Ascending aorta (tissue), 2 donors: ENCODE data around the gene CNGA1. TPM values are rescaled to one million over a fixed set of nuclear protein-coding genes. Genes with fewer than 3 reads are reported as not detected.

Experiments used
- DNase-seq, 2 donors: peaks; one replicate each; pipeline ENCODE4 v3.0.0-alpha.2; 2019; ENCODE audit warnings: low spot score in 2 of 2
- H3K27ac ChIP-seq, 2 donors: fragments of 200-600 bp; sonication (generic); one replicate each; pipeline ENCODE4 v1.5.1; 2016 to 2017; ENCODE audit warnings: mild to moderate bottlenecking in 1 of 2
- H3K27me3 ChIP-seq: fragments of 200-600 bp; sonication (generic); one replicate; pipeline ENCODE4 v1.5.1; 2017
- H3K36me3 ChIP-seq, 2 donors: fragments of 200-600 bp; sonication (generic); one replicate each; pipeline ENCODE4 v1.5.1; 2016
- H3K4me1 ChIP-seq, 2 donors: fragments of 200-600 bp; sonication (generic); one replicate each; pipeline ENCODE4 v1.5.1; 2016 to 2017; ENCODE audit warnings: mild to moderate bottlenecking in 1 of 2
- H3K4me3 ChIP-seq, 2 donors: fragments of 200-600 bp; sonication (generic); one replicate each; pipeline ENCODE4 v1.5.1; 2016 to 2017; ENCODE audit warnings: mild to moderate bottlenecking in 1 of 2
- H3K9me3 ChIP-seq, 2 donors: fragments of 200-600 bp; sonication (generic); one replicate each; pipeline ENCODE4 v1.5.1; 2016
- CTCF ChIP-seq, 3 experiments: fragments of 200-600 bp in 2 of 3; fragments of 450-650 bp in 1 of 3; sonication (generic) in 2 of 3; IDR thresholded peaks; one replicate each; pipeline ENCODE4 v1.5.1; 2016 to 2019; ENCODE audit warnings: antibody characterized with exemption in 3 of 3, mild to moderate bottlenecking in 1 of 3, moderate library complexity in 1 of 3
- intact Hi-C: fragments of 100-400 bp; cut with DNase I; formaldehyde crosslinking; loops from one replicate; pipeline ENCODE4 v1.15.1; 2023
- total RNA-seq: library from RNA; depleted of rRNA; stranded (reverse); fragments of >200 nt; gene quantifications from one replicate; pipeline ENCODE4 v1.1.0, GENCODE V29; 2016

CNGA1 gene
- total RNA-seq, 1 donor from 2014 or later = not detected

- TF ChIP-seq CTCF (IDR thresholded peaks at IDR 0.05) = no peak
- no peaks in the 10 kb centered on the region for H3K27me3 ChIP-seq
- DNase-seq = no peak
- no peaks in the 10 kb centered on the region for H3K4me1 ChIP-seq
- H3K9me3 ChIP-seq = no peaks in the 10 kb centered on the region
- intact Hi-C loops = no loop called here
- no peaks in the 10 kb centered on the region for H3K36me3 ChIP-seq
- no peak overlapping the region for H3K27ac ChIP-seq
- H3K4me3 ChIP-seq = no peak overlapping the region
Measured at GRCh38 chr4:48028696-48029095, 12.2 kb upstream of the CNGA1 start.

- Histone ChIP-seq H3K9me3 (no peaks in the 10 kb centered on the region), H3K4me3 (no peak overlapping the region), H3K27ac (no peak overlapping the region), H3K4me1 (no peaks in the 10 kb centered on the region), H3K27me3 (no peaks in the 10 kb centered on the region), H3K36me3 (no peaks in the 10 kb centered on the region)
- no peak for TF ChIP-seq CTCF (IDR thresholded peaks at IDR 0.05)
- intact Hi-C loops = no loop called here
- DNase-seq = no peak
Measured at GRCh38 chr4:48027653-48028052, 11.2 kb upstream of the CNGA1 start.

- H3K27me3 ChIP-seq = no peaks in the 10 kb centered on the region
- DNase-seq = no peak
- TF ChIP-seq CTCF (IDR thresholded peaks at IDR 0.05) = no peak
- no peak overlapping the region for H3K27ac ChIP-seq
- H3K4me3 ChIP-seq = no peak overlapping the region
- no peaks in the 10 kb centered on the region for H3K4me1 ChIP-seq
- H3K9me3 ChIP-seq = no peaks in the 10 kb centered on the region
- intact Hi-C loops = no loop called here
- no peaks in the 10 kb centered on the region for H3K36me3 ChIP-seq
Measured at GRCh38 chr4:48025005-48025404, 8.5 kb upstream of the CNGA1 start.

GRCh38 chr4:48024522-48024921 lies 8.0 kb upstream of the CNGA1 start:
- Histone ChIP-seq H3K9me3 (no peaks in the 10 kb centered on the region), H3K36me3 (no peaks in the 10 kb centered on the region), H3K27me3 (no peaks in the 10 kb centered on the region), H3K4me3 (no peak overlapping the region), H3K4me1 (no peaks in the 10 kb centered on the region), H3K27ac (no peak overlapping the region)
- DNase-seq = no peak
- intact Hi-C loops = no loop called here
- TF ChIP-seq CTCF (IDR thresholded peaks at IDR 0.05) = no peak

GRCh38 chr4:48022192-48022799 lies 5.8 kb upstream of the CNGA1 start:
- Histone ChIP-seq H3K9me3 (no peaks in the 10 kb centered on the region), H3K36me3 (no peaks in the 10 kb centered on the region), H3K4me1 (no peaks in the 10 kb centered on the region), H3K27me3 (no peaks in the 10 kb centered on the region), H3K4me3 (no peak overlapping the region), H3K27ac (no peak overlapping the region)
- intact Hi-C loops = no loop called here
- no peak for DNase-seq
- TF ChIP-seq CTCF (IDR thresholded peaks at IDR 0.05) = no peak

- H3K27me3 ChIP-seq = no peaks in the 10 kb centered on the region
- intact Hi-C loops = no loop called here
- H3K9me3 ChIP-seq = no peaks in the 10 kb centered on the region
- no peak overlapping the region for H3K27ac ChIP-seq
- DNase-seq = no peak
- no peak overlapping the region for H3K4me3 ChIP-seq
- TF ChIP-seq CTCF (IDR thresholded peaks at IDR 0.05) = no peak
- H3K4me1 ChIP-seq = peaks cover 0 to 2% of the 10 kb centered on the region in 2 donors
- no peaks in the 10 kb centered on the region for H3K36me3 ChIP-seq
Measured at GRCh38 chr4:48021100-48021499, 4.6 kb upstream of the CNGA1 start.
